Activated B cell treated with CpG ODN at 0.5 μM for 24 hours (primary cell): ENCODE data around the gene PLD4. TPM values are rescaled to one million over a fixed set of nuclear protein-coding genes. Genes with fewer than 3 reads are reported as not detected.
A peak's percentile ranks its signal among the peaks of the same experiment; 100 is the strongest.

Experiments
- ATAC-seq: fragments of 200-7000 bp; cut with Tn5 transposase; one replicate; pipeline ENCODE4 v1.10.0; 2021; ENCODE audit warnings: low read depth, mild to moderate bottlenecking, moderate library complexity
- CTCF ChIA-PET: fragments of 350-600 bp; sonication (Branson Sonifier 250); formaldehyde crosslinking; loops from one replicate; lab custom pipeline; 2021; ENCODE audit warnings: antibody characterized with exemption; lab: Charles Lee
- POLR2A ChIA-PET: fragments of 350-600 bp; sonication (Branson Sonifier 250); formaldehyde crosslinking; loops from one replicate; lab custom pipeline; 2021; ENCODE audit warnings: antibody characterized with exemption; lab: Charles Lee
- DNase-seq: peaks from one replicate; pipeline ENCODE4 v3.0.0; 2022
- H3K27ac Mint-ChIP-seq: one replicate; pipeline ENCODE4 v1.8.0; 2020; ENCODE audit warnings: mixed read lengths
- H3K27me3 Mint-ChIP-seq: one replicate; pipeline ENCODE4 v1.8.0; 2021; ENCODE audit warnings: mixed read lengths
- H3K36me3 Mint-ChIP-seq: one replicate; pipeline ENCODE4 v1.8.0; 2021; ENCODE audit warnings: low read depth, mixed read lengths
- H3K4me1 Mint-ChIP-seq: one replicate; pipeline ENCODE4 v1.8.0; 2021; ENCODE audit warnings: mixed read lengths
- H3K4me3 Mint-ChIP-seq: one replicate; pipeline ENCODE4 v1.8.0; 2020; ENCODE audit warnings: mild to moderate bottlenecking, mixed read lengths
- H3K9me3 Mint-ChIP-seq: one replicate; pipeline ENCODE4 v1.8.0; 2020; ENCODE audit warnings: mixed read lengths
- CTCF ChIP-seq: fragments of 200-600 bp; IDR thresholded peaks from one replicate; pipeline ENCODE4 v1.8.0; 2022; ENCODE audit warnings: antibody characterized with exemption, mild to moderate bottlenecking
- intact Hi-C: fragments of 100-400 bp; cut with micrococcal nuclease; formaldehyde crosslinking; loops from one replicate; pipeline ENCODE4 v1.15.1; 2024
- total RNA-seq: library from RNA; stranded (reverse); gene quantifications from 2 replicates; pipeline ENCODE4 v1.2.3, GENCODE V29; 2022

PLD4 gene
- total RNA-seq, 1 donor from 2014 or later = 473 TPM

- no peak for DNase-seq
- Mint-ChIP-seq H3K27me3 (peaks cover 16% of the 10 kb centered on the region), H3K9me3 (no peaks in the 10 kb centered on the region), H3K27ac (no peak overlapping the region), H3K4me3 (no peak overlapping the region), H3K36me3 (no peaks in the 10 kb centered on the region), H3K4me1 (peaks cover 19% of the 10 kb centered on the region)
- no peak for TF ChIP-seq CTCF
- intact Hi-C loops = no loop called here
- ChIA-PET CTCF (interaction anchor here (0.6 to 5.3 kb wide), 3 partner anchors 62 to 80 kb away, joined by 3 to 71 read pairs (median 3); no protein-coding TSS in a partner anchor), POLR2A (no interaction called here)
- no peak for ATAC-seq
These were observed 48.9 kb downstream of the PLD4 start for GRCh38 chr14:104973385-104974145.

- ChIA-PET POLR2A (no interaction called here), CTCF (interaction anchor here (0.6 to 5.3 kb wide), 5 partner anchors 10 to 80 kb away, joined by 3 to 71 read pairs (median 3); partner anchors contain the start of gene CLBA1)
- no peak overlapping the region for H3K27ac Mint-ChIP-seq
- H3K4me3 Mint-ChIP-seq = no peak overlapping the region
- H3K9me3 Mint-ChIP-seq = no peaks in the 10 kb centered on the region
- no peak for TF ChIP-seq CTCF
- no peaks in the 10 kb centered on the region for H3K36me3 Mint-ChIP-seq
- peaks cover 15% of the 10 kb centered on the region for H3K4me1 Mint-ChIP-seq
- intact Hi-C loops = no loop called here
- H3K27me3 Mint-ChIP-seq = peaks cover 19% of the 10 kb centered on the region
- ATAC-seq (no peak), DNase-seq (no peak)
These were observed 49.5 kb downstream of the PLD4 start for GRCh38 chr14:104974146-104974541.

- H3K4me3 Mint-ChIP-seq = no peak overlapping the region
- POLR2A ChIA-PET = interaction anchor here (0.6 to 0.8 kb wide), 3 partner anchors 11 to 326 kb away, joined by 3 read pairs; partner anchors contain the start of genes BRF1 and CLBA1
These were observed 50.1 kb downstream of the PLD4 start for GRCh38 chr14:104974665-104975390.

GRCh38 chr14:104975481-104976197 is 51.0 kb downstream of the PLD4 start:
- Mint-ChIP-seq H3K36me3 (no peaks in the 10 kb centered on the region), H3K9me3 (no peaks in the 10 kb centered on the region), H3K4me1 (peaks cover 14% of the 10 kb centered on the region), H3K27ac (no peak overlapping the region), H3K4me3 (no peak overlapping the region), H3K27me3 (peaks cover 21% of the 10 kb centered on the region)
- POLR2A ChIA-PET = interaction anchor here (0.6 to 0.9 kb wide), 4 partner anchors 10 to 111 kb away, joined by 3 to 9 read pairs (median 6); partner anchors contain the start of gene CLBA1
- CTCF ChIA-PET = interaction anchor here (0.6 to 5.3 kb wide), 10 partner anchors 9 to 111 kb away, joined by 3 to 71 read pairs (median 4); no protein-coding TSS in a partner anchor
- ATAC-seq = peak; percentile 22
- DNase-seq = no peak
- intact Hi-C loops = loop anchor here (1.0 to 2.0 kb wide), 4 partner anchors 70 to 377 kb away; no protein-coding TSS in a partner anchor
- TF ChIP-seq CTCF = no peak

More at GRCh38 chr14:104974665-104975390, 50.1 kb downstream of the PLD4 start:
- Mint-ChIP-seq H3K36me3 (no peaks in the 10 kb centered on the region), H3K4me1 (peaks cover 14% of the 10 kb centered on the region), H3K9me3 (no peaks in the 10 kb centered on the region), H3K27ac (no peak overlapping the region), H3K27me3 (peaks cover 21% of the 10 kb centered on the region)
- CTCF ChIA-PET = interaction anchor here (0.6 to 5.3 kb wide), 12 partner anchors 9 to 99 kb away, joined by 3 to 71 read pairs (median 3); partner anchors contain the start of gene CLBA1
- intact Hi-C loops = no loop called here
- ATAC-seq (no peak), DNase-seq (no peak)
- TF ChIP-seq CTCF = no peak
